ENCODE measurements around the gene CLCN1.

GRCh38 chr7:143354965-143355364 lies 39.1 kb downstream of the CLCN1 start:
- TF ChIP-seq CTCF (IDR thresholded peaks at IDR 0.05 in 4 of 5, conservative IDR thresholded peaks at IDR 0.05 in 1 of 5) (no peak), POLR2A (IDR thresholded peaks at IDR 0.05) (no peak)

Measured in gastrocnemius medialis (tissue), 4 donors.